Vagina (tissue), 2 donors: ENCODE data around the gene PAPLN. TPM values are rescaled to one million over a fixed set of nuclear protein-coding genes. Genes with fewer than 3 reads are reported as not detected.

Source experiments
- DNase-seq, 2 donors: peaks; one replicate each; pipeline ENCODE4 v3.0.0-alpha.2; 2017; ENCODE audit errors: extremely low spot score in 2 of 2
- H3K27ac ChIP-seq: fragments of 200-600 bp; sonication (generic); one replicate; pipeline ENCODE4 v1.5.1; 2019
- H3K27me3 ChIP-seq: fragments of 200-600 bp; sonication (generic); one replicate; pipeline ENCODE4 v1.5.1; 2019
- H3K36me3 ChIP-seq, 2 donors: fragments of 200-600 bp; sonication (generic); one replicate each; pipeline ENCODE4 v1.5.1; 2017 to 2019
- H3K4me1 ChIP-seq: fragments of 200-600 bp; sonication (generic); one replicate; pipeline ENCODE4 v1.5.1; 2019
- H3K4me3 ChIP-seq, 2 donors: fragments of 200-600 bp; sonication (generic); 1 replicate in 1 of 2; 2 replicates in 1 of 2; pipeline ENCODE4 v1.5.1; 2016 to 2019
- H3K9me3 ChIP-seq: fragments of 200-600 bp; sonication (generic); one replicate; pipeline ENCODE4 v1.5.1; 2019
- POLR2A ChIP-seq, 2 donors: fragments of 450-650 bp; IDR thresholded peaks; one replicate each; pipeline ENCODE4 v1.6.1; 2017; ENCODE audit warnings: antibody characterized with exemption in 2 of 2, mild to moderate bottlenecking in 2 of 2, moderate library complexity in 2 of 2
- POLR2AphosphoS5 ChIP-seq, 2 donors: sonication (generic); formaldehyde crosslinking; IDR thresholded peaks; one replicate each; pipeline ENCODE4 v1.9.0; 2017; ENCODE audit warnings: antibody characterized with exemption in 2 of 2, mild to moderate bottlenecking in 2 of 2, low read depth in 1 of 2; ENCODE audit not compliant: insufficient read depth in 1 of 2
- intact Hi-C: fragments of 100-400 bp; cut with DNase I; formaldehyde crosslinking; loops from one replicate; pipeline ENCODE4 v1.15.1; 2023
- total RNA-seq: library from RNA; depleted of rRNA; stranded (reverse); fragments of >200 nt; gene quantifications from one replicate; pipeline ENCODE4 v1.2.3, GENCODE V29; 2016
- TF ChIP-seq, protein P1 (sequence below), 3 experiments: fragments of 450-650 bp in 2 of 3; fragments of 200-600 bp in 1 of 3; sonication (generic) in 1 of 3; IDR thresholded peaks; one replicate each; pipeline ENCODE4 v1.5.1; 2017 to 2019; ENCODE audit warnings: antibody characterized with exemption in 3 of 3, mild to moderate bottlenecking in 2 of 3, moderate library complexity in 2 of 3

Gene PAPLN
- total RNA-seq, 1 donor from 2014 or later = 16.2 TPM

DNA sequence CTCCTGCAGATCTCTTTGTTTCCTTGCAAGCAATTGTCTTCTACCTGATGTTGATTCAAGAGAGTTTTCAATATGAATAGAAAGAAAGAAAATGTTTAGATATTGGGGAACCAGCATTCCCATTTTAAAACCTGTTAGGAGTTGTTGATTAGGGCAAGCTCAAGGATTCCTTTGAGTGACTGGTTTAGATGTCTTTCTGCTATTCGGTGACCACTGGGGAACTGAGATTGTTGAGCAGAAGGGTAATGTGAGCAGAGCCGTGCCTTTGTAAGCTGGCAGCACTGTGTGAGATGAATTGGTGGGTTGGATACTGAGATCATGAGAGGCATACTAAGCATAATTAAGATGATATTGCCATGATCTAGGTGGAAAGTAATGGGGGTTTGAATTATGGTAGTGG is 39.1 kb upstream of the PAPLN start:
- no peak for DNase-seq
- Histone ChIP-seq H3K9me3 (no peaks in the 10 kb centered on the region), H3K27ac (no peak overlapping the region), H3K27me3 (no peaks in the 10 kb centered on the region), H3K36me3 (peaks cover 0 to 63% of the 10 kb centered on the region in 2 donors), H3K4me1 (no peaks in the 10 kb centered on the region), H3K4me3 (no peak overlapping the region)
- intact Hi-C loops = no loop called here
- TF ChIP-seq, protein P1, sequence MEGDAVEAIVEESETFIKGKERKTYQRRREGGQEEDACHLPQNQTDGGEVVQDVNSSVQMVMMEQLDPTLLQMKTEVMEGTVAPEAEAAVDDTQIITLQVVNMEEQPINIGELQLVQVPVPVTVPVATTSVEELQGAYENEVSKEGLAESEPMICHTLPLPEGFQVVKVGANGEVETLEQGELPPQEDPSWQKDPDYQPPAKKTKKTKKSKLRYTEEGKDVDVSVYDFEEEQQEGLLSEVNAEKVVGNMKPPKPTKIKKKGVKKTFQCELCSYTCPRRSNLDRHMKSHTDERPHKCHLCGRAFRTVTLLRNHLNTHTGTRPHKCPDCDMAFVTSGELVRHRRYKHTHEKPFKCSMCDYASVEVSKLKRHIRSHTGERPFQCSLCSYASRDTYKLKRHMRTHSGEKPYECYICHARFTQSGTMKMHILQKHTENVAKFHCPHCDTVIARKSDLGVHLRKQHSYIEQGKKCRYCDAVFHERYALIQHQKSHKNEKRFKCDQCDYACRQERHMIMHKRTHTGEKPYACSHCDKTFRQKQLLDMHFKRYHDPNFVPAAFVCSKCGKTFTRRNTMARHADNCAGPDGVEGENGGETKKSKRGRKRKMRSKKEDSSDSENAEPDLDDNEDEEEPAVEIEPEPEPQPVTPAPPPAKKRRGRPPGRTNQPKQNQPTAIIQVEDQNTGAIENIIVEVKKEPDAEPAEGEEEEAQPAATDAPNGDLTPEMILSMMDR (IDR thresholded peaks at IDR 0.05) = no peak

GRCh38 chr14:73203527-73203926 is 33.8 kb upstream of the PAPLN start:
- intact Hi-C loops = no loop called here
- Histone ChIP-seq H3K36me3 (peaks cover 0 to 61% of the 10 kb centered on the region in 2 donors), H3K27me3 (no peaks in the 10 kb centered on the region), H3K4me3 (no peak overlapping the region), H3K4me1 (no peaks in the 10 kb centered on the region), H3K27ac (no peak overlapping the region), H3K9me3 (no peaks in the 10 kb centered on the region)
- TF ChIP-seq, protein P1 (IDR thresholded peaks at IDR 0.05) = no peak
- TF ChIP-seq POLR2A (IDR thresholded peaks at IDR 0.05) = no peak
- TF ChIP-seq POLR2AphosphoS5 (IDR thresholded peaks at IDR 0.05; ENCODE audit: insufficient read depth in 1 of 2, low read depth in 1 of 2) = no peak
- DNase-seq = no peak

DNA sequence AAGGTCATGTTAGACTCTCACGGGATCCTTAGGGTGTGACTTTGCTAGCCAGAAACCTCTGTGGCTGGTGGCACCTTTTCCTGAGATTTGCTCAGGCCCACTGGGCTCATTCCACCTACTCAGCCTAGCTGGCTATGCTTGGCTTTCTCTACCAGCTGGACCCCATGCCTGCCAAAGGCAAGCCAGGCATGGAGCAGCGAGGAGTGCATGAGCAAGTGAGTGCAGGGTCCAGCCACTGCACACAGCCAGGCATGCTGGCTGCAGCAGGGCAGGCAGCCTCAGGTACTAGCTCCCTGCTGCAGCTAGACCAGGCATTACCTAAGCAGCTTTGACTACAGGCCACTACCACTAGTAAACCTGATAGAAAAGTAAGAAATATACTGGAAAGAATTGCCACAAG is 29.7 kb upstream of the PAPLN start:
- Histone ChIP-seq H3K27me3 (no peaks in the 10 kb centered on the region), H3K4me3 (no peak overlapping the region), H3K4me1 (no peaks in the 10 kb centered on the region), H3K36me3 (peaks cover 0 to 63% of the 10 kb centered on the region in 2 donors), H3K9me3 (no peaks in the 10 kb centered on the region), H3K27ac (no peak overlapping the region)
- TF ChIP-seq POLR2AphosphoS5 (IDR thresholded peaks at IDR 0.05; ENCODE audit: insufficient read depth in 1 of 2, low read depth in 1 of 2) = no peak
- TF ChIP-seq POLR2A (IDR thresholded peaks at IDR 0.05) = no peak
- DNase-seq = no peak
- intact Hi-C loops = no loop called here

GRCh38 chr14:73208390-73208789 is 28.9 kb upstream of the PAPLN start:
- Histone ChIP-seq H3K27ac (no peak overlapping the region), H3K27me3 (no peaks in the 10 kb centered on the region), H3K4me3 (no peak overlapping the region), H3K9me3 (no peaks in the 10 kb centered on the region), H3K36me3 (peaks cover 0 to 66% of the 10 kb centered on the region in 2 donors), H3K4me1 (no peaks in the 10 kb centered on the region)
- no peak for TF ChIP-seq POLR2AphosphoS5 (IDR thresholded peaks at IDR 0.05; ENCODE audit: insufficient read depth in 1 of 2, low read depth in 1 of 2)
- TF ChIP-seq, protein P1 (IDR thresholded peaks at IDR 0.05) = no peak
- no peak for TF ChIP-seq POLR2A (IDR thresholded peaks at IDR 0.05)
- no peak for DNase-seq
- intact Hi-C loops = no loop called here

GRCh38 chr14:73208846-73209245 is 28.5 kb upstream of the PAPLN start:
- no peak overlapping the region for H3K4me3 ChIP-seq
- intact Hi-C loops = no loop called here

More at GRCh38 chr14:73208846-73209245, 28.5 kb upstream of the PAPLN start:
- peaks cover 0 to 70% of the 10 kb centered on the region in 2 donors for H3K36me3 ChIP-seq
- no peak overlapping the region for H3K27ac ChIP-seq
- no peaks in the 10 kb centered on the region for H3K9me3 ChIP-seq
- TF ChIP-seq POLR2A (IDR thresholded peaks at IDR 0.05) (no peak), POLR2AphosphoS5 (IDR thresholded peaks at IDR 0.05; ENCODE audit: insufficient read depth in 1 of 2, low read depth in 1 of 2) (no peak)
- TF ChIP-seq, protein P1 (IDR thresholded peaks at IDR 0.05) = no peak
- H3K4me1 ChIP-seq = no peaks in the 10 kb centered on the region
- no peak for DNase-seq
- no peaks in the 10 kb centered on the region for H3K27me3 ChIP-seq
